ENCODE data around the gene GSTA2. TPM values are rescaled to one million over a fixed set of nuclear protein-coding genes. Genes with fewer than 3 reads are reported as not detected.

GSTA2 gene
- total RNA-seq, 1 donor from 2014 or later, result not detected

DNA sequence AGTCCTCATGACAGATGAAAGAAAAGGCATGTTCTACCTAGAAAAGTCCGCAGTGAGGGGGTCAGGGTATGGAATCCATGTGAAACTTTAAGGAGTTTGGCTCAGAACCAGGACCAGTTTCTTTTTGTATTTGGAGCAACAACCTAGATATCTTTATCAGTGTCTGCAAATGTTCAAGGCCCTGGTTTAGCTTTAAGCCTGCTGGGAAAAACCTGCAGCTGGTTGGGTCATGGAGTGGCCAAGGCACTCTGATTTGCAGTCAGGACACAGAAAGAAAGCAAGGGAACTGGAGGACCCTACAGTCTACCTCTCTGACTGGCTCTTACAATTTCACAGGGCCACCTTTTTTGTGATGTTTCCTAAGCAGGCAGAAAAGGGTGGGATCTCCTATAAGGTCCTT lies 33.7 kb downstream of the GSTA2 start:
- Histone ChIP-seq H3F3A (ENCODE audit: low read depth) (peaks cover 11% of the 10 kb centered on the region), H3K79me2 (ENCODE audit: low read depth) (no peaks in the 10 kb centered on the region), H3K9me3 (ENCODE audit: low read depth) (no peaks in the 10 kb centered on the region), H3K4me2 (no peak overlapping the region), H3K9ac (no peak overlapping the region), H3K36me3 (no peaks in the 10 kb centered on the region), H3K4me1 (peaks cover 26% of the 10 kb centered on the region), H3K27ac (no peak overlapping the region), H3K27me3 (no peaks in the 10 kb centered on the region), H3K4me3 (no peak overlapping the region), H4K20me1 (ENCODE audit: low read depth) (no peaks in the 10 kb centered on the region), H2AFZ (replicated peaks) (no peak overlapping the region)
- Mint-ChIP-seq H3K27me3 (ENCODE audit: insufficient read depth, low read depth) (peaks cover 4% of the 10 kb centered on the region), H3K27ac (no peak overlapping the region), H3K9me3 (peaks cover 4% of the 10 kb centered on the region), H3K36me3 (no peaks in the 10 kb centered on the region), H3K4me3 (no peak overlapping the region), H3K4me1 (peaks cover 21% of the 10 kb centered on the region)
- DNase-seq (ENCODE audit: low spot score), result no peak
- TF ChIP-seq, protein P1, sequence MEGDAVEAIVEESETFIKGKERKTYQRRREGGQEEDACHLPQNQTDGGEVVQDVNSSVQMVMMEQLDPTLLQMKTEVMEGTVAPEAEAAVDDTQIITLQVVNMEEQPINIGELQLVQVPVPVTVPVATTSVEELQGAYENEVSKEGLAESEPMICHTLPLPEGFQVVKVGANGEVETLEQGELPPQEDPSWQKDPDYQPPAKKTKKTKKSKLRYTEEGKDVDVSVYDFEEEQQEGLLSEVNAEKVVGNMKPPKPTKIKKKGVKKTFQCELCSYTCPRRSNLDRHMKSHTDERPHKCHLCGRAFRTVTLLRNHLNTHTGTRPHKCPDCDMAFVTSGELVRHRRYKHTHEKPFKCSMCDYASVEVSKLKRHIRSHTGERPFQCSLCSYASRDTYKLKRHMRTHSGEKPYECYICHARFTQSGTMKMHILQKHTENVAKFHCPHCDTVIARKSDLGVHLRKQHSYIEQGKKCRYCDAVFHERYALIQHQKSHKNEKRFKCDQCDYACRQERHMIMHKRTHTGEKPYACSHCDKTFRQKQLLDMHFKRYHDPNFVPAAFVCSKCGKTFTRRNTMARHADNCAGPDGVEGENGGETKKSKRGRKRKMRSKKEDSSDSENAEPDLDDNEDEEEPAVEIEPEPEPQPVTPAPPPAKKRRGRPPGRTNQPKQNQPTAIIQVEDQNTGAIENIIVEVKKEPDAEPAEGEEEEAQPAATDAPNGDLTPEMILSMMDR (IDR thresholded peaks at IDR 0.05), result no peak
- TF ChIP-seq EZH2phosphoT487 (IDR thresholded peaks at IDR 0.05) (no peak), EZH2 (IDR thresholded peaks at IDR 0.05) (no peak)

DNA sequence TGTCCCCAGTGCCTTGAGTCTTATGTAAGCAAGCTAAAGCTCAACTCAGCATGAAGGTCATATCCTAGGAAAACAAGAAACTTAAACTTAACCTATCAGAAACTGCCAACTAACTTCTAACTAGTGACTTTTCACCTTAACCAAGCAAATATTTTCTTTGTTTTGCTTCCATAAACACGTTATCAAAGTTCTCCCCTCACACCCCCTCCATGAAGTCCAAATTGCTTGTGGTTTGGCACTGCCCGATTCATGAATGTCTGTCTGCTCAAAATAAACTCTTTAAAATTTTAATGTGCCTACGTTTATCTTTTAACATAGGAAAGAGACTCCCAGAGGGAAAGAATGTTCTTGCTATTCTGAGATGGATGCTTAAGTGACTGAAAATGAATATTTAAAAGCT lies 34.9 kb downstream of the GSTA2 start:
- DNase-seq (ENCODE audit: low spot score), result no peak
- Mint-ChIP-seq H3K27me3 (ENCODE audit: insufficient read depth, low read depth) (no peaks in the 10 kb centered on the region), H3K4me3 (no peak overlapping the region), H3K36me3 (no peaks in the 10 kb centered on the region), H3K27ac (no peak overlapping the region), H3K4me1 (peaks cover 21% of the 10 kb centered on the region), H3K9me3 (peaks cover 2% of the 10 kb centered on the region)
- Histone ChIP-seq H3K27ac (no peak overlapping the region), H3K4me2 (no peak overlapping the region), H3K9ac (no peak overlapping the region), H3K36me3 (no peaks in the 10 kb centered on the region), H3K4me3 (no peak overlapping the region), H3K79me2 (ENCODE audit: low read depth) (no peaks in the 10 kb centered on the region), H3K9me3 (ENCODE audit: low read depth) (no peaks in the 10 kb centered on the region), H3K4me1 (peaks cover 26% of the 10 kb centered on the region), H3F3A (ENCODE audit: low read depth) (peaks cover 11% of the 10 kb centered on the region), H4K20me1 (ENCODE audit: low read depth) (no peaks in the 10 kb centered on the region), H3K27me3 (no peaks in the 10 kb centered on the region), H2AFZ (replicated peaks) (no peak overlapping the region)
- TF ChIP-seq, protein P1 (IDR thresholded peaks at IDR 0.05), result no peak
- TF ChIP-seq EZH2phosphoT487 (IDR thresholded peaks at IDR 0.05), result no peak
- no peak for TF ChIP-seq EZH2 (IDR thresholded peaks at IDR 0.05)

DNA sequence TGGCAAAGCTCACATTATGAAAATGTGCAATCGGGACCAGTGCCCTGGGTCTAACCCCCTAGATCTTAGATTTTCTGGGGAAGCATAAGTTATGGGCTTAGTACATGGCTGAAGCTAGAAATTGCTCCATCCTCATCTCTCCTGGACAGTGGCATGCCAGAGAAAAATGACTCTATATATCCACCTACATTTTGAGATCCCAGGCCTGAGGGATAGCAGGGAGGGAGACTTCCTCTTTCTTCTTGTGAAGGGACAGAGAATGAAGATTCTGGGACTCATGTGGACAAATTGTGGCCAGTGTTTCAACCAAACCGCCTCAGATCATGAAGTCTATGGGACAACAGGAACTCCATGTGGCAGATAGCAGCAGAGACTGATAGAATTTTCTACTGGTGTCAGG lies 35.4 kb downstream of the GSTA2 start:
- no peak overlapping the region for H2AFZ ChIP-seq (replicated peaks)
- Mint-ChIP-seq H3K4me3 (no peak overlapping the region), H3K36me3 (no peaks in the 10 kb centered on the region), H3K9me3 (peaks cover 2% of the 10 kb centered on the region), H3K27me3 (ENCODE audit: insufficient read depth, low read depth) (no peaks in the 10 kb centered on the region), H3K27ac (no peak overlapping the region), H3K4me1 (peaks cover 21% of the 10 kb centered on the region)
- no peak overlapping the region for H3K4me2 ChIP-seq
- H3K27ac ChIP-seq, result no peak overlapping the region
- no peak for TF ChIP-seq EZH2 (IDR thresholded peaks at IDR 0.05)
- TF ChIP-seq, protein P1 (IDR thresholded peaks at IDR 0.05), result no peak
- no peak for TF ChIP-seq EZH2phosphoT487 (IDR thresholded peaks at IDR 0.05)
- DNase-seq (ENCODE audit: low spot score), result no peak
- peaks cover 26% of the 10 kb centered on the region for H3K4me1 ChIP-seq
- no peaks in the 10 kb centered on the region for H3K9me3 ChIP-seq (ENCODE audit: low read depth)
- H3K27me3 ChIP-seq, result no peaks in the 10 kb centered on the region
- H4K20me1 ChIP-seq (ENCODE audit: low read depth), result no peaks in the 10 kb centered on the region
- no peaks in the 10 kb centered on the region for H3K36me3 ChIP-seq
- H3F3A ChIP-seq (ENCODE audit: low read depth), result peaks cover 11% of the 10 kb centered on the region
- no peaks in the 10 kb centered on the region for H3K79me2 ChIP-seq (ENCODE audit: low read depth)
- H3K9ac ChIP-seq, result no peak overlapping the region
- H3K4me3 ChIP-seq, result no peak overlapping the region

Measured in neural progenitor cell (in vitro differentiated cells).